ENCODE results near the gene ARID4B.
"Not testable (repeated sequence)": the region's sequence is repeated elsewhere in the genome, so short reads cannot be mapped to it uniquely, and the experiment has no call there.

Gene ARID4B

DNA sequence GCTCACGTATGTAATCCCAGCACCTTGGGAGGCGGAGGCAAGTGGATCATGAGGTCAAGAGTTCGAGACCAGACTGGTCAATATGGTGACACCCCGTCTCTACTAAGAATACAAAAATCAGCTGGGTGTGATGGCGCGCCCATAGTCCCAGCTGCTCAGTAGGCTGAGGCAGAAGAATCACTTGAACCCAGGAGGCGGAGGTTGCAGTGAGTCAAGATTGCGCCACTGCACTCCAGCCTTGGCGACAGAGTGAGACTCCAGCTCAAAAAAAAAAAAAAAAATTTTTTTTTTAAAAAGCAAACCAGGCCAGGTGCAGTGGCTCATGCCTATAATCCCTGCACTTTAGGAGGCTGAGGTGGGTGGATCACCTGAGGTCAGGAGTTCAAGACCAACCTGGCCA lies 168.7 kb downstream of the ARID4B start:
- not testable (repeated sequence) for ATAC-seq

DNA sequence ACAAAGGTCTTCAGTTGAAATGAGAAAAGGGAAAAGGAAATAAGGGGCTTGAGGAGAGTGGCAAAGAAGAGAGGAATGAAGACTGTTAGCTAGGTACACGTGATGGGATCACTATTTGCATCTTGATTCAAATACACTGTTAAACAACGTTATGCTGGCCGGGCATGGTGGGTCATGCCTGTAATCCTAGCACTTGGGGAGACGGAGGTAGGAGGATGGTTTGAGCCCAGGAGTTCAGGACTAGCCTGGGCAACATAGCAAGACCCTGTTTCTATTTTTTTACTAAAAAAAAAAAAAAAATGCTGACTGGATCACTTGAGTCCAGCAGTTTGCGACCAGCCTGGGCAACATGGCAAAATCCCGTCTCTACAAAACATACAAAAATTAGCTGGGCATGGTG lies 169.3 kb downstream of the ARID4B start:
- ATAC-seq, result no peak

DNA sequence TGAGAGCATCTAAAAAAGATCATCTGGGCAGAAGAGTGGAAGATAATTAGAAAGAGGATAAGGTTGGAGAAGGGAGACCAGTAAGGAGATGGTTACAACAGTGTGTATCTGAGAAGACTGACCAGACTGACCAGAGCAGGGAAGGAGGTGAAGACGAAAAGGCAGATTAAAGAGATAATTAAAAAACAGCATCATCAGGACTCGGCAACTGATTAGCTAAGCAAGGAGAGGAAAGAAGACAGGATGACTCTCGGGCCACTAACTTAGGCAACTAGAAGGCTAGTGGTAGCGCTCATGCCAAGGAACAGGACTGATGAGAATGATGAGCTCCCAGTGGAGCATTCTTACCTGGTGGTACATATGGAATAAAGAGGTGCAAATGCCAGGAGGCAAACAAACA lies 170.8 kb downstream of the ARID4B start:
- no peak for ATAC-seq

DNA sequence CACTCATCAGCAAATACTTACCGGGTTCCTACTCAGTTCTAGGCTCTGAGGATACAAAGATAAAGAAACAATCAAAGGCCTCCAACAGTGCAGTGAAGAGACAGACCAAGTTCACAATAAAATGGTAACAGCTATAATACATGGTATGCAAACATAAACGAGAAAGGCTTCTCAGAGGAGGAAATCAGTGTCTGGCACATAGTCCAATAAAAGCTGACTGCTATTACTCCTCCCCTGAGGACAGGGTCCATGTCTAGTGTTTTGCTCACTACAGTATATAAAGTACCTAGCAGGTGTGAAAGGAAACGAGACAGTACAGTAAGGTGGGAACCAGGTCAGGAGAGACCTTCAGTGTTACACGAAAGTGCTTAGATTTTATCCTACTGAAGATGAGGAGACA lies 171.2 kb downstream of the ARID4B start:
- ATAC-seq, result no peak

DNA sequence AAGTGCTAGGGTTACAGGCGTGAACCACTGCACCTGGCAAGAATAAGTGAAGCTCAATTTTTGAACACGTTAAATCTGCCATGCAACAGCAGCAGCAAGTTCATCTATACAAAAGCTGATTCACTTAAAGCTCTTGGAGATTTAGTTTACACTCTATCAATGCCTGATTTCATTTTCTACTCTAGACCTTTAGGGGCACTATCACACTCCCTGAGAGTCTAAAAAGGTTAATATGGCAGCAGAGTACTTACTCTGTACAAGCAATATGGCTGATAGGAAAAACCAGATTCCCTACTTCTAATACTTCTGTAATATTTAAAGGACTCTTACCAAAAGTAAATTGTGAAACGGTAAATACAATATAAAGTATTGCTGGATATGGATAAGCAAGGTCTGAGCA lies 171.7 kb downstream of the ARID4B start:
- no peak for ATAC-seq

DNA sequence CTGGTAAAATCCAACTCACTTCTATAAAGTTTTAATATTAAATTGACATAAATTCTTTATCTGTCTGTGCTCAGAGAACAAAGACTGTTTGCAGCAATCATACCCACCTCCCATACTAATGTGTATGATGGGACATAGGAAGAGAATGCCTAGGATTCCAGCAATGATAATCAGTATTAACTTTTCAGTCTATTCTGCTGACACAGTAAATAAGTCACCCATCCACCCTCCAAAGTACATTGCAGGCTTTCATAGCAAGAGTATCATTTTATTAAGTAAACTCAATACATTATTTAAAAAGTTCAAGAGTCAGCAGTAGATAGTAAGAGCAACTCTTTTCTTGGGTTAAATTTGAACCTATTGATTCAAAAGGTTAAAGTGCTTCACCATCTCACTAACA lies 175.7 kb downstream of the ARID4B start:
- ATAC-seq, result no peak

DNA sequence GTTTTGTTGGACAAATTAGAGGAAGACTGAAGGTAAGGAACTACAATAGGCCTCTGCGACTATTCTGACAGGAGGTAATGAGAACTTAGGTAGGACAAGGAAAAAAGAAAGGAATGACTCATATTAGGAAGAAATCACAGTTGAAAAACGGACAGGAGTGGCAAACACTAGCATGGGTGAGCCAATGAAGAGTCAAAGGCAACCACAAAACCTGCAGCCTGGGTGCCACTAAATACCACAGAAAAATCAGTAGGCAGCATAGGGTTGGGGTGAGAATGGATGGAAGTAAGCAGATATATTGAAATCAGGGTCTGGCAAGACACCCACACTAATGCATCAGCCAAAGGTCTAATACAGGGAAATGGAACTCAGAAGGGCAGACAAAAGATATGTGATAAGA lies 176.9 kb downstream of the ARID4B start:
- ATAC-seq, result no peak

DNA sequence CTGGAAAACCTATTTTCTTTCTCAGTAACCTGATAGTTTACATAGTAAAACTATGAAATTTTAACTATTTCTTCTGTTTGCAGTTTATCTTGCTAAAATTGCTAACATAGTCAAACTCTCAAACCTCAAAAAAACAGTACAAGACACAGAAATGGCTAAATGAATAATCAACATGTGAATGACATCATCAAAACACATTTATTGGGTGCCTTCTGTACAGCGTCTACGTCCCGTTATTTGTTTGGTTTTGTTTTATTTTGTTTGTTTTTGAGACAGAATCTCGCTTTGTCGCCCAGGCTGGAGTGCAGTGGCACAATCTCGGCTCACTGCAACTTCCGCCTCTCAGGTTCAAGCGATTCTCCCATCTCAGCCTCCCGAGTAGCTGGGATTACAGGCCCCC lies 178.2 kb downstream of the ARID4B start:
- no peak for ATAC-seq

DNA sequence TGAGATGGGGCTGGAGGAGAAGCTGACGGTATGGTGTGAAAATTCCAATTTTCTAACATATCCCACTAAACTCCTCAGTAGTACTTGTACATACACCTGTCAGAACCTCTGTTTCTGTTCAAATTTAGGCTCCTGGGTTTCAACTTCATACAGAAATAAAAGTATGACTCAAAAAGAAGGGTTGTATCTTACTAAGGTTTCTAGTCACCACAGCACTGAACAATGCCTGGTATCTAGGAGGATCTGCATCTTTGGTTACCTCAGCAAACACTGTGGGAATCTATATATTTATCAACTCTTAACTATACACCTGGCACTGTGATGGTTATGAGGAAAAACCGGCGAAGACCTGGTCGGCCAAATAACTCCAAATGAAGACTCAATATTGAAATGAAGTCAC lies 180.7 kb downstream of the ARID4B start:
- ATAC-seq, result peak in 1 of 2 donors; percentile 50

DNA sequence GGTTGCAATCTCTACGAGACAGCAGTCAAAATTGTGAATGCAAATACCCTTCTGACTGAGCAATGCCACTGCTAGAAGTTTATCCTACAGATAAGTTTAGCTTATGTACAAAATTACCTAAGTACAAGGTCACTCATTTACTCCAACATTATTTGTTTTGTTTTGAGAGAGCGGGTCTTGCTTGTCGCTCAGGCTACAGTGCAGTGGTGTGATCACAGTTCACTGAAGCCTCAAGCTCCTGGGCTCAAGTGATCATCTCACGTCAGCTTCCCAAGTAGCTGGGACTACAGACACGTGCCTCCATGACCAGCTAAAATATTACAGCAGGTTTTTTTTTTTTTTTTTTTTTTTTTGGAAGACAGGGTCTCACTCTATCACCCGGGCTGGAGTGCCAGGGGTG lies 182.3 kb downstream of the ARID4B start:
- no peak for ATAC-seq

DNA sequence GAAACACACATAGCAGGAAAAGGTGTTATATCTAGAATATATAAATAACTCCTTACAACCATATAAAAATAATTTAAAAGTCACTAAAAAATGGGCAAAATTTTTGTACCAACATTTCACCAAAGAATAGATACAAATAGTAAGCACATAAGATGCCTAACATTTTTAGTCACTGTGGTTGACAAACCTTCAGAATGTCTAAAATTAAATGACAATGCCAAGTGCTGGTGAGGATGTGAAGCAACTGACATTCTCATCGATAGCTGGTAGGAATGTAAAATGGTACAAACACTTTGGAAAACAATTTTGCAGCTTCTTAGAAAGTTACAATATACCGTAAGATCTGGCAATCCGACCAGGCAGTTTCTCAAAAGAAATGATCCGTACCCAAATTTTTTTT lies 185.0 kb downstream of the ARID4B start:
- ATAC-seq, result no peak

DNA sequence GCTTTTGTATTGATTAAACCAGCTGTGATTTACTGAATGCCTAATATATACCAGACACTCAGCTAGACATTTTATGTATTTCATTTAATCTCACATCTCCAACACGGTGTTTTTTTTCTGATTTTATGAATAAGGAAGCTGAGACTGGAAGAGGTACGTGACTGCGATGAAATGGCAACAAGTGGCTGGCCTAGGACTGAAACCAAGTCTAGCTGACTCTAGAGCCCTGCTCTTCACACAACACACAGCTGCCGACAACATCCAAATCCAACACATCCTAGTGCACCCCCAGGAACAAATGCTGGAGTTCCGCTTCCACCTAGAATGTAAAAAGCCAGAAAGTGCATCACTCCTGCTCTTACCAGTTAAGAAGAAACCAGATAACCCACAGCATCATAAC lies 188.7 kb downstream of the ARID4B start:
- ATAC-seq, result no peak

DNA sequence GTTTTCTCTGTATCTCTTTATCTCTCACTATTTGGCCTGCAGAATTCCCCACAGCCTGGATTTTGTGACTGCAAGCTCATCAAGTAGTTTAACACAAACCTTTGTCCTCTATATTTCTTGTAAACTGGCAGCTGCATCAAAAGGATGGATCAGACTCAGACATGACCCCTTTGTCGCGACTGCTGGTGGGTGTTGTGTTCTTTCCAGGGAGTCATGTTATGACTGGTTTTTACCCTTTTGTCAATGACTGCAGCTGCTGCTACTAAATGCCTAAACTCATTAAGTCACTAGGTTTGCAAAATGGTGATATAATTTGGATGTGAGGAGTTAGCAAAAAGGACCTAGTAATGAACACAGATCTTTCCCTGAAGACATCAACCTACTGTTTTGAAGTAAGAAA lies 189.2 kb downstream of the ARID4B start:
- ATAC-seq, result peak; percentile 66 to 80

DNA sequence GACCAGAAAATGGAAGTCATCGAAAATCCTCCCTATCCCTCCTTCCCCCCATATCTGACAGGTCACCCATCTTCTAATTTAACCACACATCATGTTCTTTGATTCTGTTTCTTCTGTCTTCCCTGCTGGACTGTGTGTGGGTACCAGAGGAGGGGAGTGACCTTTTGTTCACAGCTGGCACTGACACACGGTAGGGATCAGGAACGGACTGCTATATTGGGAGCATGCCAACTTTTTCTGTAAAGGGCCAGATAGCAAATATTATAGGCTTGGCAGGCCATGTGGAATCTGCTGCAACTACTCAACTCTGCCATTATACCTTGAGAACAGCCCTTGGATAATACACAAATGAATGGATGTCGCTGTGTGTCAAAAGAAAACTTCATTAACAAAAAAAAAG lies 191.9 kb downstream of the ARID4B start:
- ATAC-seq, result no peak

DNA sequence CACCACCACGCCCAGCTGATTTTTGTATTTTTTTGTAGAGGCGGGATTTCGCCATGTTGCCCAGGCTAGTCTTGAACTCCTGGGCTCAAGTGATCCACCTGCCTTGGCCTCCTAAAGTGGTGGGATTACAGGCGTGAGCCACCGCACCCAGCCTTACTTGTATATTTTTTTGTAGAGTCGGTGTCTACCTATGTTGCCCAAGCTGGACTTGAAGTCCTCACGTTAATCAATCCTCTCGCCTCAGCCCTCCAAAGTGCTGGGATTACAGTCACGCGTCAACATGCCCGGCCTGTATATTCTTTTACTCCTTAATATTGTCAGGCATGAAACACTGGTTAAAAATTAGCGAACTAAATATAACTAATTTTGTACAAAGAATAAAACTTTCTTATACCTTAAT lies 193.8 kb downstream of the ARID4B start:
- ATAC-seq, result no peak

DNA sequence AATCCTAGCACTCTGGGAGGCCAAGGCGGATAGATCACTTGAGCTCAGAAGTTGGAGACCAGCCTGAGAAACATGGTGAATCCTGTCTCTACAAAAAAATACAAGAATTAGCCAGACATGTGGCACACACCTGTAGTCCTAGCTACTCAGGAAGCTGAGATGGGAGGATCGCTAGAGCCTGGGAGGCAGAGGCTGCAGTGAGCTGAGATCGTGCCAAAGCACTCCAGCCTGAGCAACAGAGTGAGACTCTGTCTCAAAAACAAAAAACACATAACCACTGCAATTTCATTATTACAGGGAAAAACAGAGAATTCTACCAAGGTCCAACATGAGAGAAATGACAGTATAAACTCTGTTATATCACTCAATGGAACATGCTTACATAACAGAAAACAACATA lies 194.9 kb downstream of the ARID4B start:
- ATAC-seq, result no peak

DNA sequence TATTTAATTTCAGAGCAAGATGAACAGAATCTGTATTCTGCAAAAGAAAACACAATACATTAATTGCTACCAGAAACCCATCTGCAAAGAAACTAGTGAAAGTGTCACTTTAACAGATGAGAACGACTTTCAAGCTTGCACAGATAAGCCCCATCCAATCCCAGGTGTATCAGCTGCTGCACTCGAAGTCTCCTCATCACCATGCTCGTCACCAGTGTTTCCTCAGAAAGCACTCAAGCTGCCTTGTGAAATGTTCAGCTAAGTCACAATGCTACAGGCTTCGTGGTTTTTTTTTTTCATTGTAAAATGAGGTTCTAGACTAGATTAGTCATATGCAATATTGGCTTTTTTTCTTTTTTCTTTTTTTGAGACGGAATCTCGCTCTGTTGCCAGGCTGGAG lies 196.0 kb downstream of the ARID4B start:
- no peak for ATAC-seq

DNA sequence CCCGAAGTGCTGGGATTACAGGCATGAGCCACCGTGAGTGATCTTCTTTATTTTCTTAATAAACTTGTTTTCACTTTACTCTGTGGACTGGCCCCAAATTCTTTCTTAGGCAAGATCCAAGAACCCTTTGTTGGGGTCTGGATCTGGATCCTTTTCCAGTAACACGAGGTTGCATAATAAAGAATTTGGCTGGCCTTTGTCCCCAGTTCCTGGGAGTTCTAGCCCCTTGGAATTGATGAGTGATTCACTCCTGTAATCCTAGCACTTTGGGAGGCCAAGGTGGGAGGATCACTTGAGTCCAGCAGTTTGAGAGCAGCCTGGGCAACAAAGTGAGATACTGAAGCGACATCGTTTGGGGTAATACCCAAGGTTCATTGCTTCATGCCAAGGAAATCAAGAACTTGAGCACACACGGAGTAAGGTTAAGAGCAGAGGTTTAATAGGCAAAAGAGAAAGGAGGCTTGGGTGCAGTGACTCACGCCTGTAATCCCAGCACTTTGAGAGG lies 197.2 kb downstream of the ARID4B start:
- no peak for ATAC-seq

DNA sequence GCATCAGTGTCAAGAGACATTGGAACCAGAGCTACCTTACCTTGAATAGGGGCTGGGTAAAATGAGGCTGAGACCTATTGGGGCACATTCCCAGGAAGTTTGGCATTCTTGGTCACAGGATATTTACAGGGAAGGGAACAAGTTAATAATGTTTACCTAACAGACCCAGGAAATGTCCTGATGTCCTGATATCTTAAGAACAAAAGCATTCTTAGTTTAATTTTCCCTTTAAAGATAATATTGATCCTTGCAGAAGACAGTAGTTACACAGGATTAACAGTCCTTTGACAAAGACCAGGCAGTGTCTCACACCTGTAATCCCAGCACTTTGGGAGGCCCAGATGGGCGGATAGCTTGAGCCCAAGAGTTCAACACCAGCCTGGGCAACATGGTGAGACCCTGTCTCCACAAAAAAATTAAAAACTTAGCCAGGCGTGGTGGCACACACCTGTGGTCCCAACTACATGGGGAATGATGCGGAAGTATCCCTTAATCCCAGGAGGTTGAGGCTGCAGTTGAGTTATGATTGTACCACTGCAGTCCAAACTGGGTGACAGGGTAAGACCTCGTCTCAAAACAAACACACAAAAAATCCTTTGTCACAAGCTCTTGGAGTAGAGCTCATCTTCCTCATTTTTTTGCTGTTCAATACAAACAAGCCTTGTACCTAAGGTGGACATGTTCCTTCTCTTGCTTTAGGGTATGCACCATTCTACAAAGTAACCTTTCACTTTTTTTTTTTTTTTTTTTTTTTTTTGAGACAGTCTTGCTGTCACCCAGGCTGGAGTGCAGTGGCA lies 198.0 kb downstream of the ARID4B start:
- no peak for ATAC-seq

DNA sequence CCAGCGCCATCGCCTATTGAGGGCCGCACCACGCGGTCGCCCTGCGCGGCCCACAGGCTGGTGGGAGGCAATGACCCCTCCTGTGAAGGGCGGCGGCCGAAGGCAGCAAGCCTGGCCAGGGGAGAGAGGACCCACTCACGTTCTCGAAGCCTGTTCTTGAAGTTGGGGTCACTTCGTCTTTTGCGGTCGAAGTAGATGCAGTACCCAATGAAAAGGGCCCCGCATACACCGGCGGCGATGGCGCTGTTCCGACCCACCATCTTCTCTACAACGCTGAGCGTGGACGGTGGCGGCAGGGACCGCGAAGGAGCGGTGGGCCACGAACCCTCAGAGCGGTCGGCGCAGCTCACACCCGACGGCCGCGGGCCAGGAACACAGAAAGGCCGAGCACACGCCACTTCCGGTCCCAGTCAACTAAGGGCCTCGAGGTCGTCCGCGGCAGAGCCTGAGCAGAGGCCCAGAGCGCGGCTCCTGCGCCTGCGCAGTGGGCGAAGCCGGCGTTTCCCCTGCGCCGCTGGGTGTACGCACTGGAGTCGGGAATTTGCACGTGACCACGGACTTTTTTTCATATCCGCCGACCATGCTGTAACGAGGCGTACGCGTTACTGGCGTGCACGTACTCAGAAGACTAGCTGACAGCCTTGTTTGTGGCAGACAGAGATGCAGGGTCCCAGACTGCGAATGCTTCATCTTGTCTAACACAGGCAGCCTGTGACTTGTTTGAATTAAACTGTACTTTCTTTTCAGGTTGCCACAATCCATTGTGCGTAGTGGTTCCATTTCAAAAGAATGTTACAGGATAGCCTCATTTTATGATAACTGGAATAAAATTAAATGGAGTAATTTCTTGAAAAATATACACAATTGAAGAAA lies 199.3 kb downstream of the ARID4B start, which contains the start of gene TOMM20:
Gene TOMM20 (minus strand): TSS at position 382 of the 873 bp plus-strand sequence. CDS start 122 bp downstream, at position 260.
- ATAC-seq, result peak; percentile 97

DNA sequence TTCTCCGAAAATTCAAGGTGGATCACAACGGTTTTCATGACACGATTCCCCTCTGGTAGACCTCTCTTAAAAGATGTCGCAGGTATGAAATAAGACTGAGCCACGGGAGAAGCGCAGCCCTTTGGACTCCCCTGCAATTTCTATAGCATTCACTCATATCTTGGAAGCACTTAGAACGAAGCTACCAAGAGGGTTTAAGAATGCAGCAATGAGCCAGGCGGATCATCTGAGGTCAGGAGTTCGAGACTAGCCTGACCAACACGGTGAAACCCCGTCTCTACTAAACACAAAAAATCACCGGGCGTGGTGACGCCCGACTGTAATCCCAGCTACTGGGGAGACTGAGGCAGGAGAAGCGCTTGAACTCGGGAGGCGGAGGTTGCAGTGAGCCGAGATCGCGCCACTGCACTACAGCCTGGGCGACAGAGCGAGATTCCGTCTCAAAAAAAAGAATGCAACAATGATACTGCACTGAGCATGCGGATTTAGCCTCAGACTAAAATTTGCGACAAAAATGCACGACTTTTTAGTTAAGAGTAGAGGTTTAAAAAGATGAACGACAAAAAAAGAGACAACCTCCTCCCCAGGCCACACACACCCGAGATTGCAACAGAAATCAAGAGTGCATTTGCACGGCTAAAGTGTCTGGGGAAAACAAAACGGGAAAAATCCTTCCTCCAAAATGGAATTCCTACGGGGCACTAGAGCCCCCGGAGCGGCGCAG lies 200.1 kb downstream of the ARID4B start:
- ATAC-seq, result no peak

DNA sequence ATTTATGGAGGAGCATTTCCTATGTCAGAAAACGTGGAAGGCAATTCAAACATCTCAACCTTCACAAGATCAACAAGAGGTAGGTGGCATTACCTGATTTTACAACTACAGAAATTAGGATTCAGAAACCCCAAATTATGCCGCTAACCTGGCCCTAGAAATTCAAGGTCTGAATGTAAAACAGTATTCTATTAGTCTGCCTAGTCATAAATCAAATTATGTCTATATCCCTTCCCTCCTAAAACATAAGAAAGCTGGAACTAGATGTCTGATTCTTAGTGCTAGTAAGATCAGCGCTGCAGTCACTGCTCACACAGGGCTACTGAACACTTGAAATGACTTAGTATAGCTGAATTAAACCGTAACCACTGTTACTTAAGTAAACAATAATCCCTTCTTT lies 200.8 kb downstream of the ARID4B start:
- ATAC-seq, result no peak

DNA sequence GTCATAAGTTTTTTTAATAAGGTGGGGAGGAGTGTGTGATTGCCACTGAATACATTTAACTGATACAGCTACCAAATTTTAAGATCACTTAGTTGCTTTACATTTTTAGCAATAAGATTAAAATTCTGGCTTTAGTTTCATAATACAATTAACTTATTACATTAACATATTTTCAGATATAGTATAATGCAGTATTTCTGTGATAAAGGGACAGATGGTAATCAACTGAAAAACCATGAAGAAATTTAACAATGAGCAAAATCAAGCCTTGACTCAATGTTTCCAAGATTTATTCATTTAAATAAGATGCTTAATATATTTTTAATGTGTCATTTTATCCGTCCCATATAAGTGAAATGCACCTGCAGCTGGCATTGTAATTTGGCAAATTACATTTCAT lies 203.3 kb downstream of the ARID4B start:
- ATAC-seq, result no peak

Measured in activated CD4-positive, CD25-positive, alpha-beta regulatory T cell treated with anti-CD3 and anti-CD28 coated beads, Interleukin-2, amount 50 U/mL, for 24 hours (primary cell).